Inferior parietal cortex (tissue), 1 donor: ENCODE results near the gene RRAGD.

ENCODE experiments used
- DNase-seq: peaks from one replicate; pipeline ENCODE4 v3.0.0-alpha.2; 2016; ENCODE audit errors: extremely low spot score

RRAGD gene

GRCh38 chr6:89412071-89413005 lies at the start of gene RRAGD:
Gene RRAGD, minus strand, starts transcription at chr6:89412273. Its CDS starts 280 bp downstream, at chr6:89411993.
- no peak for DNase-seq

- no peak for DNase-seq
Measured at GRCh38 chr6:89460713-89461112, 48.6 kb upstream of the RRAGD start.

GRCh38 chr6:89459501-89459900 lies 47.4 kb upstream of the RRAGD start:
- DNase-seq = no peak

GRCh38 chr6:89458704-89459103 lies 46.6 kb upstream of the RRAGD start:
- no peak for DNase-seq

- no peak for DNase-seq
Measured at GRCh38 chr6:89454300-89454699, 42.2 kb upstream of the RRAGD start.

- no peak for DNase-seq
Measured at GRCh38 chr6:89452281-89452680, 40.2 kb upstream of the RRAGD start.

GRCh38 chr6:89449193-89449592 lies 37.1 kb upstream of the RRAGD start:
- no peak for DNase-seq

- no peak for DNase-seq
Measured at GRCh38 chr6:89443658-89444057, 31.6 kb upstream of the RRAGD start.

- no peak for DNase-seq
Measured at GRCh38 chr6:89440200-89440599, 28.1 kb upstream of the RRAGD start.

- no peak for DNase-seq
Measured at GRCh38 chr6:89439014-89439413, 26.9 kb upstream of the RRAGD start.

GRCh38 chr6:89438248-89438647 lies 26.2 kb upstream of the RRAGD start:
- no peak for DNase-seq

GRCh38 chr6:89436226-89436625 lies 24.2 kb upstream of the RRAGD start:
- no peak for DNase-seq

- no peak for DNase-seq
Measured at GRCh38 chr6:89434954-89435353, 22.9 kb upstream of the RRAGD start.

- no peak for DNase-seq
Measured at GRCh38 chr6:89434150-89434499, 22.1 kb upstream of the RRAGD start.

- DNase-seq = peak; percentile 21
Measured at GRCh38 chr6:89433252-89434149, 21.4 kb upstream of the RRAGD start.

GRCh38 chr6:89432875-89433251 lies 20.8 kb upstream of the RRAGD start, which contains the start of gene ANKRD6:
Gene ANKRD6, plus strand, starts transcription at chr6:89433152. Its CDS starts 133,825 bp downstream, at chr6:89566977.
- peak; percentile 66 for DNase-seq

- no peak for DNase-seq
Measured at GRCh38 chr6:89430201-89430962, 18.3 kb upstream of the RRAGD start.

GRCh38 chr6:89416796-89417195 lies 4.7 kb upstream of the RRAGD start:
- no peak for DNase-seq

- no peak for DNase-seq
Measured at GRCh38 chr6:89415185-89415584, 3.1 kb upstream of the RRAGD start.

GRCh38 chr6:89414215-89414614 lies 2.1 kb upstream of the RRAGD start:
- DNase-seq = no peak

- no peak for DNase-seq
Measured at GRCh38 chr6:89413006-89413400, 930 bp upstream of the RRAGD start.
